Karpas-422 (cell line): ENCODE measurements around the gene LLGL1. TPM values are rescaled to one million over a fixed set of nuclear protein-coding genes. Genes with fewer than 3 reads are reported as not detected.
A peak's percentile ranks its signal among the peaks of the same experiment; 100 is the strongest.

Experiments used
- DNase-seq: peaks from one replicate; pipeline ENCODE4 v3.0.0-alpha.2; 2015
- H2AFZ ChIP-seq: fragments of 200-600 bp; sonication (generic); 2 replicates; pipeline ENCODE4 v1.6.1; 2014; ENCODE audit warnings: antibody characterized with exemption, low read length, mixed read lengths
- H3K27ac ChIP-seq: fragments of 200-600 bp; sonication (generic); 2 replicates; pipeline ENCODE4 v1.5.1; 2014; ENCODE audit warnings: mild to moderate bottlenecking, low read length, moderate library complexity
- H3K27me3 ChIP-seq: fragments of 200-600 bp; sonication (generic); 2 replicates; pipeline ENCODE4 v1.6.1; 2014; ENCODE audit warnings: low read length, mixed read lengths
- H3K36me3 ChIP-seq: fragments of 200-600 bp; sonication (generic); 2 replicates; pipeline ENCODE4 v1.6.1; 2014; ENCODE audit warnings: low read length, mixed read lengths; ENCODE audit not compliant: insufficient read depth
- H3K4me1 ChIP-seq: fragments of 200-600 bp; sonication (generic); 2 replicates; pipeline ENCODE4 v1.6.1; 2014; ENCODE audit warnings: mild to moderate bottlenecking, low read length, mixed read lengths
- H3K4me2 ChIP-seq: fragments of 200-600 bp; sonication (generic); 2 replicates; pipeline ENCODE4 v1.6.1; 2014; ENCODE audit warnings: low read length, low read depth, mild to moderate bottlenecking; ENCODE audit not compliant: poor library complexity, severe bottlenecking
- H3K4me3 ChIP-seq: fragments of 200-600 bp; sonication (generic); 2 replicates; pipeline ENCODE4 v1.5.1; 2014; ENCODE audit warnings: mild to moderate bottlenecking, antibody characterized with exemption, low read length, mixed read lengths
- H3K79me2 ChIP-seq: fragments of 200-600 bp; sonication (generic); 2 replicates; pipeline ENCODE4 v1.6.1; 2014; ENCODE audit warnings: mild to moderate bottlenecking, low read length, mixed read lengths
- H3K9ac ChIP-seq: fragments of 200-600 bp; sonication (generic); 2 replicates; pipeline ENCODE4 v1.6.0; 2014; ENCODE audit warnings: low read length
- H3K9me2 ChIP-seq: fragments of 200-600 bp; sonication (generic), shearing (Covaris generic); replicated peaks from 2 replicates; pipeline ENCODE4 v1.6.0; 2014; ENCODE audit warnings: mild to moderate bottlenecking, low read length, moderate library complexity; ENCODE audit not compliant: insufficient read depth
- H3K9me3 ChIP-seq: fragments of 300-700, 200-600 bp; sonication (generic); 2 replicates; pipeline ENCODE4 v1.6.1; 2014; ENCODE audit warnings: low read length, mixed read lengths
- H4K20me1 ChIP-seq: fragments of 200-600 bp; sonication (generic); 2 replicates; pipeline ENCODE4 v1.6.1; 2014; ENCODE audit warnings: mild to moderate bottlenecking, antibody characterized with exemption, low read length, low read depth; ENCODE audit not compliant: insufficient read depth
- total RNA-seq: library from RNA; depleted of rRNA; stranded (reverse); fragments of >200 nt; shearing (Covaris generic); gene quantifications from 2 replicates; pipeline ENCODE4 v1.2.3, GENCODE V29; 2014; ENCODE audit warnings: low replicate concordance

The LLGL1 gene
- total RNA-seq, 1 experiment from 2014 or later: 12.1 TPM

- Histone ChIP-seq H3K9me2 (no peaks in the 10 kb centered on the region), H3K4me1 (peaks cover 35% of the 10 kb centered on the region), H4K20me1 (peaks cover 9% of the 10 kb centered on the region; the same call in 1 of the 2 replicates), H2AFZ (peak within 1 kb of the TSS; percentile 100), H3K27ac (peak within 1 kb of the TSS; percentile 55), H3K9ac (peak within 1 kb of the TSS; percentile 94), H3K4me2 (peak within 1 kb of the TSS; percentile 86), H3K9me3 (no peaks in the 10 kb centered on the region), H3K79me2 (peaks cover 29% of the 10 kb centered on the region), H3K36me3 (peaks cover 6% of the 10 kb centered on the region; the same call in 1 of the 2 replicates), H3K27me3 (no peaks in the 10 kb centered on the region), H3K4me3 (peak within 1 kb of the TSS; percentile 83)
- DNase-seq: peak; percentile 76
Observed at GRCh38 chr17:18258356-18259038, 33.1 kb downstream of the LLGL1 start, which contains the start of gene FLII. FLII (minus strand) TSS chr17:18258738; CDS start chr17:18258690, 48 bp downstream.

- peak overlapping the region; percentile 93 for H2AFZ ChIP-seq
- H3K79me2 ChIP-seq: peaks cover 29% of the 10 kb centered on the region
- peak overlapping the region; percentile 79 for H3K4me2 ChIP-seq
- H3K27me3 ChIP-seq: no peaks in the 10 kb centered on the region
- DNase-seq: no peak
- H3K27ac ChIP-seq: no peak overlapping the region
- H3K9me3 ChIP-seq: no peaks in the 10 kb centered on the region
- H3K36me3 ChIP-seq: peaks cover 3% of the 10 kb centered on the region; the same call in 1 of the 2 replicates
- peak overlapping the region; percentile 77 for H3K4me3 ChIP-seq
- H3K4me1 ChIP-seq: peaks cover 35% of the 10 kb centered on the region
- H3K9ac ChIP-seq: peak overlapping the region; percentile 81
- H4K20me1 ChIP-seq: peaks cover 9% of the 10 kb centered on the region; the same call in 1 of the 2 replicates
- H3K9me2 ChIP-seq: no peaks in the 10 kb centered on the region
Observed at GRCh38 chr17:18259621-18260331, 34.3 kb downstream of the LLGL1 start.

GRCh38 chr17:18260332-18261145 is 35.1 kb downstream of the LLGL1 start, which contains the start of gene MIEF2:
MIEF2 (plus strand) TSS chr17:18260662; CDS start chr17:18262721, 2,059 bp downstream.
- Histone ChIP-seq H3K4me3 (peak within 1 kb of the TSS; percentile 77), H3K27ac (peak within 1 kb of the TSS; percentile 65), H3K79me2 (peaks cover 29% of the 10 kb centered on the region), H3K4me1 (peaks cover 35% of the 10 kb centered on the region), H3K36me3 (no peaks in the 10 kb centered on the region), H3K4me2 (peak within 1 kb of the TSS; percentile 79), H2AFZ (peak within 1 kb of the TSS; percentile 93), H3K9me3 (no peaks in the 10 kb centered on the region), H4K20me1 (peaks cover 9% of the 10 kb centered on the region; the same call in 1 of the 2 replicates), H3K27me3 (no peaks in the 10 kb centered on the region), H3K9ac (peak within 1 kb of the TSS; percentile 81), H3K9me2 (no peaks in the 10 kb centered on the region)
- peak; percentile 98 for DNase-seq

- H3K27me3 ChIP-seq: no peaks in the 10 kb centered on the region
- peak overlapping the region; percentile 65 for H3K27ac ChIP-seq
- no peaks in the 10 kb centered on the region for H3K36me3 ChIP-seq
- H3K4me3 ChIP-seq: peak overlapping the region; percentile 77
- H3K79me2 ChIP-seq: peaks cover 23% of the 10 kb centered on the region
- no peaks in the 10 kb centered on the region for H3K9me2 ChIP-seq
- peak overlapping the region; percentile 81 for H3K9ac ChIP-seq
- peaks cover 9% of the 10 kb centered on the region; the same call in 1 of the 2 replicates for H4K20me1 ChIP-seq
- peaks cover 35% of the 10 kb centered on the region for H3K4me1 ChIP-seq
- H3K9me3 ChIP-seq: no peaks in the 10 kb centered on the region
- peak; percentile 74 for DNase-seq
- H2AFZ ChIP-seq: peak overlapping the region; percentile 93
- peak overlapping the region; percentile 79 for H3K4me2 ChIP-seq
Observed at GRCh38 chr17:18261146-18261515, 35.7 kb downstream of the LLGL1 start.

- H3K9me3 ChIP-seq: no peaks in the 10 kb centered on the region
- H3K4me3 ChIP-seq: peak overlapping the region; percentile 77
- peaks cover 9% of the 10 kb centered on the region; the same call in 1 of the 2 replicates for H4K20me1 ChIP-seq
- DNase-seq: no peak
- peak overlapping the region; percentile 81 for H3K9ac ChIP-seq
- H3K4me2 ChIP-seq: peak overlapping the region; percentile 79
- H3K27ac ChIP-seq: no peak overlapping the region
- no peaks in the 10 kb centered on the region for H3K27me3 ChIP-seq
- no peaks in the 10 kb centered on the region for H3K36me3 ChIP-seq
- H2AFZ ChIP-seq: no peak overlapping the region
- H3K79me2 ChIP-seq: peaks cover 18% of the 10 kb centered on the region
- H3K9me2 ChIP-seq: no peaks in the 10 kb centered on the region
- H3K4me1 ChIP-seq: peaks cover 35% of the 10 kb centered on the region
Observed at GRCh38 chr17:18261659-18262058, 36.2 kb downstream of the LLGL1 start.

GRCh38 chr17:18262111-18262510 is 36.7 kb downstream of the LLGL1 start:
- peak overlapping the region; percentile 77; the same call in 1 of the 2 replicates for H3K4me3 ChIP-seq
- H3K27me3 ChIP-seq: no peaks in the 10 kb centered on the region
- H3K9me3 ChIP-seq: no peaks in the 10 kb centered on the region
- H3K4me2 ChIP-seq: peak overlapping the region; percentile 79
- H3K9me2 ChIP-seq: no peaks in the 10 kb centered on the region
- no peak for DNase-seq
- H4K20me1 ChIP-seq: peaks cover 6% of the 10 kb centered on the region; the same call in 1 of the 2 replicates
- peaks cover 31% of the 10 kb centered on the region for H3K4me1 ChIP-seq
- H3K27ac ChIP-seq: no peak overlapping the region
- H2AFZ ChIP-seq: no peak overlapping the region
- peaks cover 14% of the 10 kb centered on the region for H3K79me2 ChIP-seq
- H3K9ac ChIP-seq: peak overlapping the region; percentile 81
- no peaks in the 10 kb centered on the region for H3K36me3 ChIP-seq

GRCh38 chr17:18262641-18263040 is 37.2 kb downstream of the LLGL1 start:
- Histone ChIP-seq H3K27me3 (no peaks in the 10 kb centered on the region), H3K9me3 (no peaks in the 10 kb centered on the region), H3K9me2 (no peaks in the 10 kb centered on the region), H2AFZ (no peak overlapping the region), H3K27ac (no peak overlapping the region), H3K4me3 (no peak overlapping the region), H3K4me2 (no peak overlapping the region), H3K9ac (no peak overlapping the region), H3K79me2 (peaks cover 8% of the 10 kb centered on the region), H3K4me1 (peaks cover 26% of the 10 kb centered on the region), H4K20me1 (peaks cover under 1% of the 10 kb centered on the region; the same call in 1 of the 2 replicates), H3K36me3 (no peaks in the 10 kb centered on the region)
- no peak for DNase-seq
